HG02840 (cell line): ENCODE measurements around the gene HCFC1R1.

Experiments used
- ATAC-seq: cut with Tn5 transposase; IDR thresholded peaks from one replicate; pipeline ENCODE4 v1.9.1; 2021; ENCODE audit warnings: mild to moderate bottlenecking, moderate library complexity, moderate number of reproducible peaks; ENCODE audit not compliant: unreplicated experiment, low FRiP score

The HCFC1R1 gene

GRCh38 chr16:3020604-3021448, 2.9 kb downstream of the HCFC1R1 start:
- no peak for ATAC-seq

- ATAC-seq: no peak
These were observed 3.5 kb downstream of the HCFC1R1 start, which contains the start of gene TNFRSF12A for GRCh38 chr16:3020247-3020603. TNFRSF12A (plus strand) TSS chr16:3020368; CDS start chr16:3020398, 30 bp downstream.

- ATAC-seq: no peak
These were observed 4.0 kb downstream of the HCFC1R1 start for GRCh38 chr16:3019594-3020246.

- no peak for ATAC-seq
These were observed 5.8 kb downstream of the HCFC1R1 start, which contains the start of gene CLDN6 for GRCh38 chr16:3017794-3018506. CLDN6 (minus strand) TSS chr16:3018183; CDS start chr16:3016021, 2,162 bp downstream.

GRCh38 chr16:3017344-3017743, 6.4 kb downstream of the HCFC1R1 start:
- ATAC-seq: no peak

- ATAC-seq: no peak
These were observed 7.7 kb downstream of the HCFC1R1 start for GRCh38 chr16:3015865-3016521.

- no peak for ATAC-seq
These were observed 8.8 kb downstream of the HCFC1R1 start for GRCh38 chr16:3014971-3015370.

- no peak for ATAC-seq
These were observed 9.6 kb downstream of the HCFC1R1 start for GRCh38 chr16:3013998-3014690.

GRCh38 chr16:3013491-3013951, 10.2 kb downstream of the HCFC1R1 start:
- ATAC-seq: no peak

- ATAC-seq: no peak
These were observed 10.8 kb downstream of the HCFC1R1 start, which contains the start of gene CLDN9 for GRCh38 chr16:3012828-3013420. CLDN9 (plus strand) TSS chr16:3012923; CDS start chr16:3013363, 440 bp downstream.

- no peak for ATAC-seq
These were observed 11.5 kb downstream of the HCFC1R1 start for GRCh38 chr16:3012246-3012645.

- no peak for ATAC-seq
These were observed 13.2 kb downstream of the HCFC1R1 start for GRCh38 chr16:3010510-3010909.

- ATAC-seq: no peak
These were observed 14.0 kb downstream of the HCFC1R1 start for GRCh38 chr16:3009568-3010390.

- no peak for ATAC-seq
These were observed 15.1 kb downstream of the HCFC1R1 start for GRCh38 chr16:3008690-3009037.

- no peak for ATAC-seq
These were observed 15.6 kb downstream of the HCFC1R1 start for GRCh38 chr16:3007957-3008689.

GRCh38 chr16:3007059-3007956, 16.4 kb downstream of the HCFC1R1 start:
- ATAC-seq: no peak

GRCh38 chr16:3004781-3005284, 18.9 kb downstream of the HCFC1R1 start:
- no peak for ATAC-seq
